Kasumi-1 (cell line): ENCODE measurements around the gene TMC5.
"Not testable (repeated sequence)": the region's sequence is repeated elsewhere in the genome, so short reads cannot be mapped to it uniquely, and the experiment has no call there.

ENCODE experiments used
- DNase-seq, 2 experiments: peaks; one replicate each; lab custom pipeline; 2025; lab: John Stamatoyannopoulos, UW

The TMC5 gene, protein sequence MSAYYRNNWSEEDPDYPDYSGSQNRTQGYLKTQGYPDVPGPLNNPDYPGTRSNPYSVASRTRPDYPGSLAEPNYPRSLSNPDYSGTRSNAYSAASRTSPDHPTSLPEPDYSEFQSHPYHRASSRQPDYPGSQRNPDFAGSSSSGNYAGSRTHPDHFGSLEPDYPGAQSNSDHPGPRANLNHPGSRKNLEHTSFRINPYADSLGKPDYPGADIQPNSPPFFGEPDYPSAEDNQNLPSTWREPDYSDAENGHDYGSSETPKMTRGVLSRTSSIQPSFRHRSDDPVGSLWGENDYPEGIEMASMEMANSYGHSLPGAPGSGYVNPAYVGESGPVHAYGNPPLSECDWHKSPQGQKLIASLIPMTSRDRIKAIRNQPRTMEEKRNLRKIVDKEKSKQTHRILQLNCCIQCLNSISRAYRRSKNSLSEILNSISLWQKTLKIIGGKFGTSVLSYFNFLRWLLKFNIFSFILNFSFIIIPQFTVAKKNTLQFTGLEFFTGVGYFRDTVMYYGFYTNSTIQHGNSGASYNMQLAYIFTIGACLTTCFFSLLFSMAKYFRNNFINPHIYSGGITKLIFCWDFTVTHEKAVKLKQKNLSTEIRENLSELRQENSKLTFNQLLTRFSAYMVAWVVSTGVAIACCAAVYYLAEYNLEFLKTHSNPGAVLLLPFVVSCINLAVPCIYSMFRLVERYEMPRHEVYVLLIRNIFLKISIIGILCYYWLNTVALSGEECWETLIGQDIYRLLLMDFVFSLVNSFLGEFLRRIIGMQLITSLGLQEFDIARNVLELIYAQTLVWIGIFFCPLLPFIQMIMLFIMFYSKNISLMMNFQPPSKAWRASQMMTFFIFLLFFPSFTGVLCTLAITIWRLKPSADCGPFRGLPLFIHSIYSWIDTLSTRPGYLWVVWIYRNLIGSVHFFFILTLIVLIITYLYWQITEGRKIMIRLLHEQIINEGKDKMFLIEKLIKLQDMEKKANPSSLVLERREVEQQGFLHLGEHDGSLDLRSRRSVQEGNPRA

DNA sequence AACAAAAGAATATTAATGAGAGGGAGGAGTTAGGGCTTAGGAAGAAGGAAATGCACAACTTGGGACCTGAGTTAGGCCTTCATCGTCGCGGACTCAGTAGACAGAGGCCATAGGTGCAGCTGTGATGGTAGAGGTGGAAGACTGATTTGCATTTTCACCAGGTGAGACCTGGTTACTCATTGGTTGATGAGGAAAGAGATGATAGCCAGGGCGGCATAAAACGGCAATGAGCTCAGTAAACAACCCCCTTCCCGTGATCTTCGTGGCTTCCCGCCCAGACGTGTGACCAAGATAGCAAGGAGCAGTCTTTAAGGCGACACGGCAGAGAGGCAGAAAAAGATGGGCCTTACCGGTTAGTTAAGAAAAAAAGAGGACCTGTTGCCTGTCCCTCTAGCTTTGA, at the start of gene TMC5:
TMC5 (plus strand) TSS at position 244 of the 400 bp plus-strand sequence. CDS start 22,156 bp downstream, outside the sequence.
- DNase-seq: no peak

DNA sequence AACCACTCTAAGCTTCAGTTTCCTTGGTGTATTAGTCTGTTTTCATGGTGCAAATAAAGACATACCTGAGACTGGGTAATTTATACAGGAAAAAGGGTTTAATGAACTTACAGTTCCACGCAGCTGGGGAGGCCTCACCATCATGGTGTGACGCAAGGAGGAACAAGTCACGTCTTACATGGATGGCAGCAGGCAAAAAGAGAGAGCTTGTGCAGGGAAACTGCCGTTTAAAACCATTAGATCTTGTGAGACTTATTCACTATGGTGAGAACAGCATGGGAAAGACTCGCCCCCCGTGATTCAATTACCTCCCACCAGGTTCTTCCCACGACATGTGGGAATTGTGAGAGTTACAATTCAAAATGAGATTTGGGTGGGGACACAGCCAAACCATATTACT, 45.1 kb upstream of the TMC5 start:
- DNase-seq: not testable (repeated sequence)

DNA sequence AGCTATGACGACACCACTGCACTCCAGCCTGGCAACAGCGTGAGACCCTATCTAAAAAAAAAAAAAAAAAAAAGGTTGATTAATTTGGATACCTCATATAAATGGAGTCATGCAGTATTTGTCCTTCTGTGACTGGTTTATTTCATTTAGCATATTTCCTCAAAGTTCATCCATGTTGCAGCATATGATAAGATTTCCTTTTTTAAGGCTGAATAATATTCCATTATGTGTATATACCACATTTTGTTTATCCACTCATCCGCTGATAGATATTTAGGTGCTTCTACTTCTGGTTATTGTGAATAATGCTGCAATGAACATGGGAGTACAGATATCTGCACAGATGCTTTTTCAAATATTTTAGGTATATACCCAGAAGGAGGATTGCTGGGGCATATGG, 43.3 kb upstream of the TMC5 start:
- DNase-seq: no peak

DNA sequence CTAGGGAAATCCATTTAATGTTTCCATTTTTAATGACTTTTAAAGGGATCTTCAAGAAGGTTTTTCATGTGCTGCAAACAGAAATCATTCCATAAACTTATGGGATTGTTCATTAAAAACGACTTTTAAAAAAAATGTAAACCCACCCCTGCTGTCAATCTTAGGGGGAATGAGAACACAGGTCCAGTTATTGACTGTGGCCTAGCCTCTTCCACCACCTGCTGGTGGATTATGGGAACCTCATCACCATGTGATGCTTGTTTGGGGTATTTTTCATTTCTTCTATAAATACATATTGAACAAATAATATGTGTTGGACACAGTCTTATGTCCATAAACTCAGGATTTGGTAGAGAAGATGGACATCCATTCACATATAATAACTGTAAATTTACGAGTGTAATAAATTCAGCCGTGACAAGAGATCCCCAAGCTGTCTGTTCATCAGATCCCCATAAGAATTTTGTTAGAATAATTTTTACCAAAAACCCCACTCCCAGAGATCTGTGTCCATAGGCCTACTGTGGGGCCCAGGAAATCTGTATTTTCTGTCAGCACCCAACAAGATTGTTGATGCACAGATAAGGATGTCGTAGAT, 42.0 kb upstream of the TMC5 start:
- peak; percentile 4 to 7 for DNase-seq

DNA sequence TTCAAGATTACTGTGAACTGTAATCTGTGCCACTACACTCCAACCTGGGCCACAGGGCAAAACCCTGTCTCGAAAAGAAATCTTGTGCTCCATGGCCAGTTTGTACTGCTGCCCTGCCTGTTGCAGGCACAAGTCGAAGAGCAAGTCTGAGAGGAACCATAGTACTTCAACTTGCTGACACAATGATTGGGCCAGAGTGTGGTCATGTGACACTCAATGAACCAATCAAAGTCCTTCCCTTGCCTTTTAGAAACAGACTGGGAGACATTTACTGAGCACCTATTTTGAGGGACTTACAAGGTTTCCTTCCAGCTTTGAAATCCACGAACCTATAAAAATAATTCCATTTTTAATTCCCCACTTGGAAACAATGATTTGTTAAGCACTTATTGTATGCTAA, 39.8 kb upstream of the TMC5 start:
- no peak for DNase-seq

DNA sequence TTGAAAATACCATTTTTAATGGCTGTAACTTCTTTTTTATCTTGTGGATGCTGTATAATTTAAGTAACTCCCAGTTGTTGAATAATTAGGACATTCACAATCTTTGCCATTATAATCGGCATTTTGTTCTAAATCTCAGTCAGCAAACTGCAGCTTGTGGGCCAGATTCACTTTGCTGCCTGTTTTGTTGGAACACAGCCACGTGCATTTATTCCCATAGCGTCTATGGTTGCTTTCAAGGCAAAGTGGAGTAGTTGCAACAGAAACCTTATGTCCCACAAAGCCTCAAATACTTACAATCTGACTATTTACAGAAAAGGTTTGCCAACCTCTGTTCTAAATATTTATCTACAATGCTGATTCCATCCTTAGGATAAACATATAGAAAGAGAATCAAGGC, 39.2 kb upstream of the TMC5 start:
- no peak for DNase-seq

DNA sequence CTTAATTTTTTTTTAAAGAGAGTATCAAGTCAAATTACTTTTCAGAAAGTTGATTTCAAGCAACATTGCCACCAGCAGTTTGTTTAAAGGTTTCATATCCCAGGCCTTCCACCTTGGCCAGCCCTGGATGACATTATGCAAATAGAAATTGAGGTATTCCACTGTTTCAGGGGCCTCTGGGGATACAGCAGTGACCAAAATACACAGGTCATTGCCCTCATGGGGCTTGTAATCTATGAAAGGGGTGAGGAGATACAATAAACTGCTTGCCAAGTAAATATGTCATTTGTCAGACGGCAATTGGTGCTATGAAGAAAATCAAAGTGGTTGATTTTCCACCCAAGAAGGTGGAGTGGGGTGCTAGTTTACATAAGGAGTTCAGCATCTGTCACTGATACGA, 37.8 kb upstream of the TMC5 start:
- DNase-seq: no peak

DNA sequence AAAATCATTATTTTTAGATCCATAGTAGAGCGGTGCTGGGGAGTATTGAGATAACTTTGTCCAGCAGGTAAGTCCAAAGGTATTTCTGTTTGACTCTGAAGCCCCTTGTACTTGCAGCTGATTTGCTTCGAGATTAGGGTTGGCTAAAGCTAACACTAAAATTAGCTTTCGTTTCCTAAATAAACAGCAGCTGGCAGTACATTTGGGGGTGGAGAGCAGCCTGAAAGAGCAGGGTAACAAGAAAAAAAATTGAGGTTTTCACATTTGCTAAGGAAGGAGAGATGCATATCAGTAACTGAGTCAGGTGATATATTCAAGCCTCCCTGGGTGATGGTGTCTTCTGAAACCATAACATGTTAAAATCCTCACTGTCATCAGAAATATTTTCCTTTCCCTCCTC, 37.4 kb upstream of the TMC5 start:
- DNase-seq: no peak

DNA sequence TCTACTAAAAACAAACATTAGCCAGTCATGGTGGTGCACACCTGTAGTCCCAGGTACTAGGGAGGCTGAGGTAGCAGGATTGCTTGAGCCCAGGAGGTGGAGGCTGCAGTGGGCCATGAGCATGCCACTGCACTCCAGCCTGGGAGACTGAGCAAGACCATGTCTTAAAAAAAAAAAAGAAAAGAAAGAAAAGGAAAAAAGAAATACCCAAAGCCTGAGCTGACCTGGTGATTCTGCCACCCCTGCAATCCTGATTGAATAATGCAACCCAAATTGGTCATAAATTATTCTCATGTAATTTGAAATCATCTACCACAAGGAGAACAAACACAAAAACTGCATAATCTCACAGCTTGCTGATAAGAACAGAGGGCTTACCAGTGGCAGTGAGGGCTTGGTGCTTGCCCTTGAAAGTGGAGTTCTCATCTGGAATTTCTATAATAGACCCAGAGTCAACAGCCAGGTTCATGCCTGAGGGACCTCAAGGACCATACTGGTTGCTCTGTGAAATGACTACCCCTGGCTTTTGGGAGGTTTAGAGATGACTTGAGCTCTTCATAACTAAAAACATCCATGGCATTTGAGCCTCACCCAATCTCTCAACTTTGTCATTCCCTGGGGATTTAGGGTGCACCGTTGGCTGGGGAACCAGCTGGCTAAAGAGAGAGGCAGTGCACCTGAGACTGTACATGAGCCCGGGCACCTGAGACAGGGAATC, 35.4 kb upstream of the TMC5 start:
- DNase-seq: no peak

DNA sequence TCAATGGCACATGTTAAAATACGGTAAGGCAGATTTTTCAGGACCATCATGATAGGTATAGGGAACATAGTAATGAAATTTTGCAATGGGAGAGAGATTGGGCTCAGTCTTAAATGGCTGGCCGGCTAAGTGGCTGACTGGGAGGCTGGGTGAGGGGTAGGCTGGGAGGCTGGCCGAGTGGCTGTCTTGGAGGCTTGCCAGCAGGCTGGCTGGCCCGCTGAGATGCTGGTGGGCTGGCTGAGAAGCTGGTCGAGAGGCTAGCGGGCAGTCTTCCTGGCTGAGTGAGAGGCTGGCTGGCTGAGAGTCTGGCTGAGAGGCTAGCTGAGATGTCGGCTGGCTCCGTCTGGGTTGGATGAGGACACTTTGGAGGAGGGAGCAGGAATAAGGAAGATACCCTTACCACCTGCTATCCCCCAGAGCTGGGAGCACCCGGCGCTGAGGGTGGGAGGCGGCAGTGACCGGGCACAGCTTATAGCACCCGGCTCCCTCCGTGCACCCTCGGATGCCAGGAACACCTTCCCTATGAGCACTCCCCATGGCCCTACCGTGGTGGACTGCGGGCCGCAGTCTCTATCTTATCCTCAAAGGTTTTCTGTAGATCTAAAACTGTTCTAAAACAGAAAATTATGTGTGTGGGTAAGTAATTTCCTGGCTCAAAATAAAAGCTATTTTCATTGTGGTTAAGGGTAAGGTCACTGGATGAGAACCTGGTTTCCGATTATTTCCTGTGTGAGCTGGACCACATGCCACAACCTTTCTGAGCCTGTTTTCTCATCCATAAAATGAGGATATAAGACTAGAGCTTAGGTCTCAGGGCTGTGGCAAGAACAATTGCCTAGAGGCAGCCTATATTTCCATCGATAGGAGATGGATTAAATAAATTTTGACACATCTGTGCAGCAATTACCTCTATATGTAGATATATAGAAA, 34.5 kb upstream of the TMC5 start:
- no peak for DNase-seq

DNA sequence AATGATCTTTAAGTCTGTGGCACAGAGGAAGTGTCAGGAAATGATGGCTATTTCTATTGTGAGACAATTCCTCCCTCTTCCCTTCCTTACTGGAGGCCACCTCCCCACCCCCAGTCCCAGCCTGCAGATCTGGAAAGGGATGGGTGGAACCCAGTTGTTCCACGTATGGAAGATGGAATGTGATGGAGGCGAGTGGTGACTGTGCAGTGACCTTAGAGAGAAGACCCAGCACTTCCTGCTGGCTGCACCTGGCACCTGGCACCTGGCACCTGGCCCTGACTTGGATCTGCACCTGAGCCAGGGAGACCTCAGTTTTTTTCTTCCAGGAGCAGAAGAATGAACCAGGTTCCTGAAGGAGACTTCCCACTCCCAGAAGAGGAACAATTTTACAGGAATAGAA, 33.0 kb upstream of the TMC5 start:
- no peak for DNase-seq

DNA sequence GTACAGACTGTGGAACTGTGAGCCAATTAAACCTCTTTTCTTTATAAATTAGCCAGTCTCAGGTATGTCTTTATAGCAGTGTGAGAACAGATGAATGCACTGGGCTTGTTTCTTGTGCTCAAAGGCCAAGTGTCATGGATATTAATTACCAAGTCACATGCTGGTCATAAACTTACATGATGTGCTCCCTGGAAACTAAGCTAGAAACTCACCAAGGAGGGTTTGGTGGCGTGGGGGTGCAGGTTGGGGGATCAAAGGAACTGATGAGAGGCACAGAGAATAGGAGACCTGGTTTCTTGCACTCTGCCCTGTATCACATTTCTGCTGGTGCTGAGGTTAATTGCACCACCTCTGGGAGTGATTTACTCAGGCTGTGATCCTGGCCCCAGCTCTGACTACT, 31.2 kb upstream of the TMC5 start:
- DNase-seq: no peak

DNA sequence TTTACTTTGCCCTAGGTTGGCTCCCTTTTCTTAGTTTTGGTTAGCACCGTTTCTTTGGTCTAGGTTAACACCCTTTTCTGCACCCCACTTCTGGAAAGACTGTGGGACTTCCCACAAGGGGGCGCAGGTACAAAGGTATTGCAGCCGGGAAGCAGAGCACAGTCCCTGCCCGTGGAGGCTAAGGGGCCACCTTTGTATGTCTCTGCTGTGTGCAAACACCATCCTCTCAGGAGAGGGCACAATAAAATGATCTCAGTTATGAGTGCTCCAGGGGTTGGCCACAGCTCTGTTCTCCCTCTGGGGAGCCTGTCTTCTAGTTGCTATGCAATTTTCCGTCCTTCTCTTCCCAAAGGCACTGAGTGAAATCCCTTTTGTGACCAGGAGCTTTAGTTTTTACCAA, 28.4 kb upstream of the TMC5 start:
- DNase-seq: no peak

DNA sequence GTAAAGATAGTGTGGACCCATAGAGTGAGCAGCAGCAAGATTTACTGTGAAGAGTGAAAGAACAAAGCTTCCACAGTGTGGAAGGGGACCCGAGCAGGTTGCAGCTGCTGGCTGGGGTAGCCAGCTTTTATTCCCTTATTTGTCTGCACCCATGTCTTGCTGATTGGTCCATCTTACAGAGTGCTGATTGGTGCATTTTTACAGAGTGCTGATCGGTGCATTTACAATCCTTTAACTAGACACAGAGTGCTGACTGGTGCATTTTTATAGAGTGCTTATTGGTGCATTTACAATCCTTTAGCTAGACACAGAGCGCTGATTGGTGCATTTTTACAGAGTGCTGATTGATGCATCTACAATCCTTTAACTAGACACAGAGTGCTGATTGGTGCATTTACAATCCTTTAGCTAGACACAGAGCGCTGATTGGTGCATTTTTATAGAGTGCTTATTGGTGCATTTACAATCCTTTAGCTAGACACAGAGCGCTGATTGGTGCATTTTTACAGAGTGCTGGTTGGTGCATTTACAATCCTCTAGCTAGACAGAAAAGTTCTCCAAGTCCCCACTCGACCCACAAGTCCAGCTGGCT, 26.4 kb upstream of the TMC5 start:
- DNase-seq: not testable (repeated sequence)

DNA sequence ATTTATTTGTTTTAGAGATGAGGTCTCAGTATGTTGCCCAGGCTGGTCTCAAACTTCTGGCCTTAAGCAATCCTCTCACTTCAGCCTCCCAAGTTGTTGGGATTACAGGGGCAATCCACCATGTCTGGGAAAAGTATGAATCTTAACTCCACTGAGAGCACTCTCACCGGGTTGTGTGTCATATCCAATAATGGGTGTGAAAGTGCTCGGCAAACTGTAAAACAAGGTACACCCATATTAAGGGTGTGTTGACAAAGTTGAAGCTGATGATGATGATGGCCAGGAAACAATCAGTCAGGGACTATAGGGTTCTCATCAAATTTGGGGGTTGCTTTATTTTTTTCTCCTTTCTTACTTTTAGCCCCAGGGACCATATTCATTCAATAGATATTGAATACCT, 25.3 kb upstream of the TMC5 start:
- no peak for DNase-seq

DNA sequence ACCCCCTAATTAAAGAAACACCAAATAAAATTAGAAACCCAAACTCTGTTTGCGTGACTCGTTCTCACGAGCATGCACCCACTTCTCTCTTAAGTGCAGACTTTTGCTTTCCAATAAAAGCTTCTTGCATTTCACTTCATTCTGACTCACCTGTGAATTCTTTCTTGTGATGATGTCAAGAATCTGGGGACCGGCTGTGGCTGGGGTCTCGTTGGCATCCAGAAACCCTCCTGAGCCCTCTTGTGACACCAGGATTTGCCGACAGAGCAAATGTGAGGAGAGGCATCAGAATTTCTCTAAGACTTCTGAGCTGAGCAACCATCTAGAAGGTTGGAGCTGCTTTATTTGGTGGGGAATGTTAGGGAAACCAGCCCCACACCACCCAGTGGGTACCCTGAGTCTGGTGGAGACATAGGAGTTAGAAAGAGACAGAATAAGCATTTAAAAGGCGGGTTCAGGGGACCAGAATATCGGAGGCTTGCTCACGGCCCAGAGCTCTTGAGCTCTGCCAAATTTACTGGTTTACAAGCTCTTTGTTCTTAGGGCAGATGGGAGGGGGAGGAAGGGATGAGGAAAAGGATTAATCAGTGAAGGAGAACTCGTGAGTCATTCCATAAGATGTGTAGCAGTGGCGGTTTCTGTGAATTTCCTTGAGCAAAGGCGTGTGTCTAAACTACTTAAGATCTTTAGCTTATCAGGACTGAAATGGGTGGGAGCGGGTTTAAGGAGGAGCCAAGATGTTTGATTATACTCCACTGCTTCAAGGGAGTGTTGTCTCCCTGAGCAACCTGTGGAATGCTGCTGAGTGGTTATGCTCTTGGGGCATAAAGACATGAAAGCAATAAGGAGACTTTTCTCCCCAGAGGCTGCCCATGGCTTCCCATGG, 24.2 kb upstream of the TMC5 start:
- DNase-seq: no peak

DNA sequence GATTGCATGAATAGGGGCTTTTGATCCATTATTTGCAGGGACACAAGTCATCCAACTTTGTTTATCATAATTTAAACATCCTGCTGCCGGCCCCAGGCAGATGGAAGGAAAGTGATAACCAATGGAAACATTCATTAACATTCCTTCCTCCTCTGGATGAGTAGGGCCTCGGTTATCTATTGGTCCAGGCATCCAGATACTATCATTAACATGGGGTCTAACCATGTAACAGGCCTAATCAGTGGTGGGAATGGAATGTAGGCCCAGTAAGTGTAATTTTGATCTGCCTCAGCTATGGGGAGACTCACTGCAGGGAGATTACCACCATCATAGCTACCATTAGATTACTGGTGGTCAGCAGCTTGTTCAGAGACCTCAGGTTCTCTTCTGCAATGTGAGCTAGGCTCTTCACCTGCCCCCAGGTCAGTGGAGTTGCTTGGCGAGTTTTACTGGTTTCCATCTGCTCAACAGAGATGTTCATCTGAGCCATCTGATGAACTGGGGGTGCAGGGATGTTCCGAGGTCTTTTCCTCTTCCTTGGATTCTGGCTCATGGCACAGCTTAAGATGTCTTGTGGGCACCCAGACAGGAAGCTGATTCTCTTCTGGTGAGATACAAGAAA, 21.9 kb upstream of the TMC5 start:
- not testable (repeated sequence) for DNase-seq

DNA sequence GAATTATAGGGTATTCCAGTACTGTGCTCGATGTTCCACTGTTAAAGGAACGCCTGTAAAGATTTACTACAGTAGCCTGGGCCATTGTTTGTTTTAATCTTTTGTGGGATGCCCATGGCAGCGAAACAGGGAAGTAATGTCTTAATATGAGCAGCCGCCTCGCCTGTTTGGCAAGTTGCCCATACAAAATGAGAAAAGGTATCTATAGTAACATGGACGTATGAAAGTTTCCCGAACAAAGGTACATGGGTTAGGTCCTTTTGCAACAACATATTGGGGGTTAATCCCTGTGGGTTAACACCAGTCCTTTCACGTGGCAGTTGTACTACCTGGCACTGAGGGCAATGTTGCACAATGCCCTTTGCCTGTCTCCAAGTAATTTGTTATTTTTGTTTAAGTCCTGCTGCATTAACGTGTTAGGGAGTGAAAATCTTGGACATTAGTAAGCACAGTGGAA, 21.1 kb upstream of the TMC5 start:
- no peak for DNase-seq

DNA sequence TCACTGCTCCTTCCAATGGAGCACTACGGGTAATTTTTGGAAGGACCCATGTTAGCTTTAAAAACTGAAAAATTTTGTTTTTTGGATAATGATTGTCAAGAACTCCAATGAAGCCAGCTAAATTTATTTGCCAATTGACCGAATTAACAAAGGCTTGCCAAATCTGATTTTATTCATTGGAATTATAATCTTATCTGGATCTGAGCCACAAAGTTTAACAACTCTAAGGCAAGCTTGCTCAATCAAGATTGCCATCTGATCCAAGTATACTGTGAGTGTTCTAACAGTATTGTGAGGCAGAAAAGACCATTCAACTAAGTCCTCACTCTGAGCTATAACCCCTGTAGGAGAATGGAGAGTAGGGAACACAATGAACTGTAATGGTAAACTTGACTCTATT, 20.3 kb upstream of the TMC5 start:
- not testable (repeated sequence) for DNase-seq
